Dedifferentiated amniotic fluid mesenchymal stem cell (primary cell): ENCODE results near the gene DPH2.

Experiments used
- DNase-seq: peaks from one replicate; pipeline ENCODE4 v3.0.0-alpha.2; 2016; ENCODE audit errors: extremely low spot score

DPH2 gene

DNA sequence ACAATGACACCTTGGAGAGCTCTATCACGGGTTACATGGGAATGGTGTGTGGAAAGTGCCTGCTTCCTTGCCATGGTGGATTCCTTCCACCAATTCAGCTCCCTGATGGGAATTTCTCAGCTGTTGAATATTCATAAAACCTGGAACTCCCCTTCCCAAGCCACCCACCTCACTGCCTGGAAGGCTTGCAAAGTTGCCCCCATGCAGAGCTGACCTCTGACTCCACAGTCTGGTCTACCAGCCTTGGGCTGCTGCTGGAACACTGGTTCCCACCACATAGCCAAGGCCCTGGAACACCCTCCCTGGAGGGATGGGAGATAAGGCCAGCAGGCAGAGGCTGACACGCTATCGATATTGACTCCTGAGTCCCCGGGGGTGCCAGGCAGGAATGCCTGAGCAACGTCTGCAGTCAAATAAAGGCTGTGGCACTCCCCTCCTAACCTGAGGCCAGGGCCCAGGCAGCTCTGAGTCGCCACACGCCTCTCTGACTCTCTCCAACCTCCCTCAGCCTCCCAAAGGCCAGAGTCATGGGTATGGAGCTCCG, 30.4 kb downstream of the DPH2 start:
- no peak for DNase-seq

GRCh38 chr1:44002165-44002564, 32.4 kb downstream of the DPH2 start:
- no peak for DNase-seq

GRCh38 chr1:44002606-44003157, 32.9 kb downstream of the DPH2 start:
- no peak for DNase-seq

GRCh38 chr1:44008259-44008658, 38.4 kb downstream of the DPH2 start:
- DNase-seq, result no peak

DNA sequence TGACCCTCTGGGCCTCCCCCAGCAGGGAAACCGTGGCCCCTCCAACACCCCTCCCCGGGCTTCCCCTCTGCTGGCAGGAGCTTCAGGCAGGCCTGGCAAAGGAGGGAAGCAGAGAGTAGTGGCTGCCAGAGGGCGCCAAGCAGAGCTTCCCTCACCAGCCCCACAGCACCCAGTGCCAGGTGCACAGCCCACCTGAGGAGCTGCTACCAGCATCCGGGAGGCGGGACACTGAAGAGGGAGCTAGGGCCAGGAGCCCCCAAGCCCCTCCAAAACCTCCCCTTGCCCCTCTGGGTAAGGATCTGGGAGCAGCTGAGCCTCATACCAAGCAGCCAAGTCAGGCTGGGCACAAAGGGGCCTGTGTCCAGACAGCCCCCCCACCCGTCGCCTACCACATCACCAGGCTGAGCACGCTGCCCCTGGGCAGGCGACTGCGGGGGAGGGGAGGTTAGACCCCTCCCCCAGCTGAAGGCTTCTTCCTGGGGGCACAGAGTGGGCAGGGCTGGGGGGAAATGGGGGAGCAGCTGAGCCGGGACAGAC, 41.2 kb downstream of the DPH2 start:
- no peak for DNase-seq

GRCh38 chr1:44012404-44012803, 42.6 kb downstream of the DPH2 start:
- no peak for DNase-seq

DNA sequence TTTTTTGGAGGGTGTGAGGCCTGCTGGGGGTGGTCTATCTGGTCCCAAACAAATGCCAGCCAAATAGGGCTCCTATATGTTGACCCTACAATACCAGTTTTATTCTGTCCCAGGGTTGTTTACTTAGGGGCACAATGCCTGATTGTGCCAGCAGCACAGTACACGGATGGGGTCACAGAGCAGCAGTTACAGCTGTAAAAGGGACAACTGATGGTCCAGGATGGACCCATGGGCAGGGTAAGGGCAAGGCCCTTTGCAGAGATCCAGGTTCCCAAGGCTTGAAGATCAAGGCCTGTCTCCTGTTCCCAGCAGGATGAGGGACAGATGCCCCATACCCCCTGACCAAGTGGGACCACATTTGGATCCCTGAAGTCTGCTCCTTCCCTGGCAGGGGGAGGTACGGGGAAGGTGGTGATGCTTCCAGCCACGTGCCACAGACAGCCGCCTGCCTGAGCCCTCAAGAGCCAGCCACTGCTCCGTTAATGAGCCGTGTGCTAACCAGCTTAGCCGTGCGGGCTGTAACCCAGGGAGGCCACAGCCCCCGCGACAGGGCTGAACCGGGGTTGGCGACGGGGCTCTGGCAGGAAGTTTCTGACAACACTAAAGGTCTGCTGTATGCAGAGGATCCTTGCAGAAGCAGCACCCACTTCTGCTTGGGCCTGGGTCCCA, 43.3 kb downstream of the DPH2 start:
- DNase-seq, result no peak

- no peak for DNase-seq
These were observed 44.1 kb downstream of the DPH2 start for GRCh38 chr1:44013949-44014348.

DNA sequence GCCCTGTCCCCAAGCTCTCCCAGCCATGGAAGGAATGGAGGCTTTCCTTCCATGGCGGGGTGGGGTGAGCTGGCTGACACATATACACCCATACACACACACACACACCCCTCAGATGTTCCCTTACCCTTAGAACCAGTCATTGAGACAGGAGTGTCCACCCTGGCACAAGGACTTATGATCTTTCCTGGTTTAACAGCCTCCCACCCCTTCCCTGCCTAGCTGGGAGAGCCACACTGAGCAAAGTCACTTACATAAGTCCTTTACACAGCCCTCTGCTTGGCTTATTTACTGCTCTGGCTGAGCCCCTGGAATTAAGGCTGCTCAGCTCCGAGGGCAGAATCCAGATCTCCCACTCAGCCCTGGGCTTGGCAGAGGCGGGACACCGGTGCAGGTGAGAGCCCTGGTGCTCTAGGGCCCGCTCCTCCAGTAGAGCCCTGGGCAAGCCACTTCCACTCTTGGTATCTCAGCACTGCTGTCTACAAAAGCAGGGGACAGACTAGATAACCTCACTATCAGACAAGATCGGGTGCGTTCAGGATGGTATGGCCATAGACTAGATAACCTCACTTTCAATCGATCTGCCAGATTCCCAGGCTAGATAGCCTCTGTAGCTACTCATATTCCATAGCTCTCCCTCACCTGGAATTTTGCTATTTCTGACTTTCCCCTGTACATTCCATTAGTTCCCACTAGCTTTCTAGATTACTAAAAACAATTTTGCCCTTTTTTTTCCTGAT, 44.7 kb downstream of the DPH2 start:
- DNase-seq, result no peak

DNA sequence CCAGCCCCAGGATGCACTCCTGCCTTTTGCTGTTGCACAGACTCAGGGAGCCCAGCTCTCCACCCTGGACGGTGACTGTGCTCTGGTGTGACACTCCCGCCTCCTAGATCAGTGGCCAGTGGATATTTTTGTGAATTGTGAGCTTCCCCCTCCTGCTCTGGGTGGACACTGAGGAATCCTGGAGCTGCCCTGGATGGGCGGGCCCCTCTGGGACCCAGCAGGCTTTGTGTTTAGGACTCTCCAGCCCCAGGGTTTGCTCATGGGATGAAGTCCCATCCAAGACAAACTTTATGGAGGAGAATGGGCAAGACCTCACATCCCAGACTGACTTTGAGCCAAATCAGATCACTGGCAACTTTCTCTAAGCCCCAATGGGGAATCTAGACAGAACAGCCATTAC, 45.4 kb downstream of the DPH2 start:
- no peak for DNase-seq

GRCh38 chr1:44016041-44016889, 46.5 kb downstream of the DPH2 start:
- DNase-seq, result no peak

- DNase-seq, result no peak
These were observed 47.1 kb downstream of the DPH2 start for GRCh38 chr1:44016890-44017400.

DNA sequence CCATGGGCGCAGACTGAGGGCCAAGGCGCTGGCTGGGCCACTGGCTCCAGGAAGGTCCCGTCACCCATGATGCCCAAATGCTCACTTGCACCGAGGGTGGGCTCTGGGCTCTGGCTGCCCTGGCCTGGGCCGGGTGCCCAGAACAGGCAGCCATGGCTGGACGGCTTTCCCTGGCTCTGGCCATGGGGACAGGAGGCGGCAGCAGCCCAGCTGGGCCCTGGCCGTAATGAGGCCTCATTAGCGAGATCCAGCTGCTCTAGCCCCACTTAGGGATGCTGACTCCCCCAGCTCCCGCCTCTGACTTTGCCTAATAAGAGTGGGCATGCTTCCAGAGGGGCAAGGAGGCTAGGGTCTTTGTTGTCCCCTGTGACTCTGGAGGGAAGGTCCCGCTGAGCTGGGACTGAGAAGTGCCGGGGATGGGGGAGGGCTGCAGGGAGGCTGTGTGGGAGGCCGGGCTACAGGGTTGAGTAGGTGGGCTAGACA, 49.7 kb downstream of the DPH2 start:
- no peak for DNase-seq

DNA sequence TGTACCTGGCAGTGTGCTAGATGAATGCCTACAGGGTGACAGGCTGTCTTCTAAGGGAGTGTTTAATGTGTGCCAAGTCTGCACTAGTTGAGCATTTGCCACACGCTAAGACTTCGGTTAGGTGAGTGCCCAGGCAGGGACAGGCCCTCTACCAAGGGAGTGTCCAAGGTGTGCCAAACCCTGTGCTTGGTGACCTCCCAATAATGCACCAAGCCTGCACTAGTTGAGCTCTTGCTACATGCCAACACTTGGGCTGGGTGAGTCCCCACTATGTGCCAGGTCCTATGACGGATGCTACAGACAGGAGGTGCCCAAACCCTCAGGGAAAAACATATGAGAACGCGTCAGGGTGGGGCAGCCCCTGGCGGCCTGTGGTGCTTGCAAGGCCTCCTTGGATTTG, 50.7 kb downstream of the DPH2 start:
- no peak for DNase-seq

DNA sequence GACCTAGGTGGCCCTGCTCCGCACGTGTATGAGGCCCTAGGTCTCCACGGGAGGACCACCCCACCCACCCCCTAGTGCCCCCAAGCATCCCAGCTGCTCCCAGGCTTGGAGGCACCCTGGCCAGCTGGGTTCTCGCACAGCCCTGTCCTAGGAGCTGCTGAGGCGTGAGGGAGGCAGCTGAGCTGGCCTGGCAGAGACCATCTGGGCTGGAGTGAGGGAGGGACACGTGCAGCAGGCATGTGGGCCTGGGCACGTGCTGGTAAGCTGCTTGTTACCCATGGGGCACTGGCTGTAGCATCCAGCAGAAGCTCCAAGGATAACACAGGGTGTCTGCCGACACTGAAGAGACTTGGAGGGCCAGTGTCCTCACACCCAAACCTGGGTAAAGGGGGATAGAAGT, 51.3 kb downstream of the DPH2 start:
- DNase-seq, result no peak

- no peak for DNase-seq
These were observed 51.9 kb downstream of the DPH2 start for GRCh38 chr1:44021581-44022321.
